Left hindlimb (tissue), 1 donor: ENCODE data around the gene NMNAT2.
A peak's percentile ranks its signal among the peaks of the same experiment; 100 is the strongest.

Source experiments
- DNase-seq: peaks from one replicate; pipeline ENCODE4 v3.0.0-alpha.2; 2018

Gene NMNAT2

DNA sequence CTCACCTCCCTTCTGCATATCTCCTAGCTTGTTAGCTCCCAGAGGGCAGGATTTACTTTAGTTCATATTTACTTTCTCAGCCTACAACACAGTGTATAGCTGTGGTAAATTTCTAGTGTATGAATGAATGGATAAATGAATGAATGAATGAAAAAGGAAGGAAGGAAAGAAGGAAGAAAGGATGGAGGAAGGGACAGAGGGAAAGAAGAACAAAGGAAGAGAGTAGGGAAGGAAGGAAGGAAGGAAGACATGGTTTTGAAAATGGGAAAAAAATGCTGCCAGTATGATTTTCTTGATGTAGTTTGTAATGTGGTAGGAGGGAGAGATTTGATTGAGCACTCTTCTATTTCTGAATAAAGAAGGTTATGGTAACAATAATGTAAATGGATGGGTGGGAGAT, 185.1 kb downstream of the NMNAT2 start:
- no peak for DNase-seq

DNA sequence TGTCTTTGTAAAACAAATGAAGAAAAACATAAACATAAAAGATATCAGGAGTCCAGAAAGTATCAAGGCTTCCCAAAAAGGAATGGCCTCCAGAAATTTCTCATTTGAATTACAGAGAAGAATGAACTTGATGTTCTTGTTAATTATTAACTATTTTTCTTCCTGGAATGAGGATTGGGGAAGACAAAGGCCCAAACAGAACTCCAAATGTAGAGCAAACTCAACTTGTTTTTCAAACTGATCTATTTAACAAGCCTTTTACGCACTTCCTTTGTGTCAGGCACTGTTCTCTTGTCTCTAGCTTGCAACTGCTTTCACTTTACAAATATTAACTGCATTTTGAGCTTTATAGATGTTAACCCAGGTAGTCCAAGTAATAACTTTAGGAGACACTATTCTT, 186.6 kb downstream of the NMNAT2 start:
- DNase-seq, result no peak

GRCh38 chr1:183230413-183230812, 187.8 kb downstream of the NMNAT2 start:
- DNase-seq, result no peak

DNA sequence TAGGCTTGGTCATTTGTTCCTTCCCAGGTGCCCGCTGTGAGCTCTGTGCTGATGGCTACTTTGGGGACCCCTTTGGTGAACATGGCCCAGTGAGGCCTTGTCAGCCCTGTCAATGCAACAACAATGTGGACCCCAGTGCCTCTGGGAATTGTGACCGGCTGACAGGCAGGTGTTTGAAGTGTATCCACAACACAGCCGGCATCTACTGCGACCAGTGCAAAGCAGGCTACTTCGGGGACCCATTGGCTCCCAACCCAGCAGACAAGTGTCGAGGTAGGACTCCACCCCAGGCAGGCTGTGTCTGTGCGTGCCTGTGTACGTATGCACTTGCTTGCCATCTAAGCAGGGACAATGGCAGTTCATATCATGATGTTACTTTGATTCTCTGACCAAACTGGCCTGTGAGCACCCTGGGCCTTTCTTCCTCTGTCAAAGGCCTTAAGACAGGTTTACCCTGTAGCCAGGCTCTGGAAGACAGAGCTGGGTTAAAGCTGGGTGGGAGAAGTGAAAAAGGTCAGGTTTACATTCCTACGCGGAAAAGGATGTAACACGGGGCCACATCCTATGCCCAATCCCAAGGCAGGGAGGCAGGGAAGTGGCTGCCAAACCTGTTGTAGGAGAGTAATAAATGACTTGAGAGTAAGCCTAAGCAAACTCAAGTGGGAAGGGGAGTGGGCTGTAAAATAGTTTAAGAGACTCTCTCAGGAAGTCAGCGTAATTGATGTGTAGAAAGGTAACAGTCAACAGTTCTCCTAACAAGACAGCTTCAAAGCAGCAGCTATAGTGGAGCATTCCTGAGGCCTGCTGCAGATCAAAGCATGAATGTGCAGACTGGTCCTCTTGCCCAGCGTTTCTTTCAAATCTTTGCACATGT, 189.6 kb downstream of the NMNAT2 start:
- DNase-seq, result no peak

DNA sequence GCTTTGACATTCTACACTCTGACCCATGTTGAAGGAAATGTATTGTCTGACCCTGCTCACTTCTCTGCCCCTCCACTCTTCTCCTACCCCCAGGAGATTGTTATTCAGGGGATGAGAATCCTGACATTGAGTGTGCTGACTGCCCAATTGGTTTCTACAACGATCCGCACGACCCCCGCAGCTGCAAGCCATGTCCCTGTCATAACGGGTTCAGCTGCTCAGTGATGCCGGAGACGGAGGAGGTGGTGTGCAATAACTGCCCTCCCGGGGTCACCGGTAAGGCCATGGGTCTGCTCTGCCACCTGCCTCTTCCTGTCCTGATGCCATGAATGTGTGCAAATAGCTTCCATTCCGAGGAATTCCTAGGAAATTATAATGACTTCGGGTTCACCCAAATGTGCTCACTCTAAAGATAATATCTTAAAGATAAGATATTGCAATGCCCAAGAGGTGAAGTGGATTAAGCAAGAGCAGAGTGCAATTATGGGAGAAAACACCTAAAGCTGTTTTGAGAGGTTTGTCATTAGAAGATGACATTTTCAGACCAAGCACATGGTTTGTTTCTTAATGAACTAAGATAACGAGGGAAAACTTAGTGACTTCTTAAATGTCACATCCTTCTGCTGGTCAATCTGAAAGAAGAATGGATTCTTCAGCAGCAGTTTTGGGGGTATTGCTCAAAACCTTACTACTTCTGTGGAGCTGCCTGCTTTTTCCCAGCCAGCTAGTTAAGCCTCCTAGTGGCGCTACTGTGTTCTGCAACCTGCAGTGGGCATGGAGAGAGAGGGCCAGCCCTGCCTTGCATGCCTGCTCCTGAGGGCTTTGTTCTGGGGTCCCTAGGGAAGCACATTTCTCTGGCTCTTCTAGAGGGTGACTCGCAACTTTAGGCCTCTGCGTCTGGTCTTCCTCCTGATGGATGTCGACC, 190.5 kb downstream of the NMNAT2 start:
- DNase-seq, result no peak

DNA sequence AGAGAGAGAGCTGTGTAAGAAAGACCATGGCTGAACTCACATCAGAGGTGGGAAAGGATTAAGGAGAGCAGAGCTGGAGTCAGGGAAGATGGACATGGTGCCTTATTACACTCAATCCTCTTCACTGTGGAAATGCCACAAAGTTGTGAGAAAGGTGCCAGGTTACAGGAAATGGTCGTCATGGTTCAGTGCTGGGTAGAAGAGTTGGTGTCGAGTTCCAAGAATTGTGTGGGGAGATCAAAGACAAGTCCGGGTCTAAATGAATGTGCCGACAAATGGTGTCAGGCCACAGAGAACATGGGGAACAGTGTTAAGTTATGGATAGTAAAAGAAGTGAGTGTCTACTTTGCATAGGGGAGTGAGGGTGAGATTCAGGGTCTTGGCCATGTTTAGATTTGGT, 191.2 kb downstream of the NMNAT2 start:
- no peak for DNase-seq

- DNase-seq, result no peak
These were observed 191.8 kb downstream of the NMNAT2 start for GRCh38 chr1:183226361-183226760.

DNA sequence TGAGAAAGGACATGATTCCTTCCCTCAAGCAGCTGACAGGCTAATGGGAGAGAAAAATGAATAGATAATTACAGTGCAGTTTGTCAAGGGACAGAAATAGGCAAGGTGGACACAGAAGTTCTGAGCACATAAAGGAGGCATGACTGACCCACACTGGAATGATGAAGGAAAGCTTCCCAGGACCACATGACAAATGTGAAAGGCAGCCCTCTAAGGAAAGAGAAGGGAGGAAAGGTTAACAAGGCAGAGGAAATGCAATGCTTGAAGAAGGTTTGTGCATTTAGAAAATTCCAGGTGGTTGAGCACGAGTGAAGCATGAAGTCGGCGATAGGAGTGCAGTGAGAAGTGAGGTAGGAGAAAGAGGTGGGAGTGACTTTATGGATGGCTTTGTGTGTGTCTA, 194.7 kb downstream of the NMNAT2 start:
- DNase-seq, result no peak

DNA sequence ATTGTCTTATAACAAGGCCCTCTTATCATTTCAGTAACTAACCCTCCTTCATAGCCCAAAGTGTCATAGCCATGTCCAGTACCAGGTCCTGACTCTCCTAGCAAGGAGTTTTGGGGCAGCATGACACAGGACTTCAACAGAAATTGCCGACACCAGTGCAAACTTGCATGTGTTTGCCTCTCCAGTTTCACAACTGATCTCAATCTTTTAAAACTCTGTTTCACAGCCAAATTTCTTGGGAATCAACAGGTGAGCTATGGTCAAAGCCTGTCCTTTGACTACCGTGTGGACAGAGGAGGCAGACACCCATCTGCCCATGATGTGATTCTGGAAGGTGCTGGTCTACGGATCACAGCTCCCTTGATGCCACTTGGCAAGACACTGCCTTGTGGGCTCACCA, 195.3 kb downstream of the NMNAT2 start:
- no peak for DNase-seq

- DNase-seq, result no peak
These were observed 198.6 kb downstream of the NMNAT2 start for GRCh38 chr1:183219616-183220009.

- DNase-seq, result peak; percentile 45
These were observed 199.1 kb downstream of the NMNAT2 start for GRCh38 chr1:183218971-183219615.

- peak; percentile 68 for DNase-seq
These were observed 200.1 kb downstream of the NMNAT2 start for GRCh38 chr1:183218027-183218618.

DNA sequence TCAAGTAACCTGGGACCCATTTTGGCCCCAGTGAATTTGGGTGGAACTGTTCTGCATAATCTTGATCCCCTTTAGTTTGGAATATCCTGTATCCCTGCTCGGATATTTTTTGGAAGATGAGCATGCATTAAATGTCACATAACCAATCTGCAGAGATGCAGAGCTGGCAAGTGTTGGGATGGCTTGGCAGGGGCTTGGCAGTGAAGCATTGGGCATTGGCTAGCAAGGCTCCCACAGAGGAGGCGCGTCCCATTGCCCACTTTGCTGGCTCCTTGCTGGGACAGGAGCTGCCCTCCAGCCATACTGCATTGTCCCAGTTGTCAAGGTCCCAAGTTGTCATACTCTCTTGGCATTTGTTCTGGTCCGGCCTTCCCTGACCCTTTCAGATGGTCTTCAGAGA, 202.2 kb downstream of the NMNAT2 start:
- DNase-seq, result no peak

- no peak for DNase-seq
These were observed 203.0 kb downstream of the NMNAT2 start for GRCh38 chr1:183215076-183215720.

DNA sequence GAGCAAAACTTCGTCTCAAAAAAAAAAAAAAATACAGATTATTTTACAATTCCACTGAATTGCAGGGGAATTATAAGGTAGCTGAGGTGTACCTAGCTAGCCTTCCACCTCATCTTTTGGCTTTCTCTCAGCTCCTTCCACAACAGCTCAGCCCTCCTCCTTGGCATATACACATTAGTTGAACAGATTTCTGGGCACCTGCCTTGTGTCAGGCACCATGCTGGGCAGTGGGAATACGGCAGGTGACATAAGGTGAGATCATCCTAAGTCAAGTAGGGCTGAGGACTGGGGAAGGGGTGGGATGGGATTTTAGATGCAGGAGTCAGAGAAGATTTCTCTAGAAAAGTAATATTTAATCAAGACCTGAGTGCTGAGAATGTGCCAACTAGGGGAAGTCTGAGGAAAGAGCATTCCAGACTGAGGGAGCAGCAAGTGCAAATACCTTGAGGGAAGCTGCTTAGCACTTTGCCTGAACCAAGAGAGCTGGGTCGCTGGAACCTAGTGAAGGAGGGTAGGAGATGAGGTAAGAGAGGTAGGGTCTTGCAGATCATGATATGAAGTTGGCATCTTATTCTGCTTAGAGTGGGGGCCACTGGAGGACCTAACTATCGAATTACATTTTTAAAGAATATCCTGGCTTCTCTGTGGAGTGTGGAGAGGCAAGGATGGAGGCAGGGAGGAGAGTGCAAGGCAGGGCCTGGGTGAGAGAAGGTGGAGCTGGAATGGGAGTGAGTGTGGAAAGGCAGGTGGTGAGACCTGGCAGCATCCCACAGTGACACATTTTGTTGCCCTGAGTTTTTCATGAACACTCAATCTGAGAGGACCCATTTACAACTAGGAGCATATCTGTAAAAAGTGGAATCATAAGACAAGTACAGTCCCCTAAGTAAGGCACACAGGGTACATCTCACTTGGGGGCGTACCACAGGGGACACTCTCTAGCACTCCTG, 203.9 kb downstream of the NMNAT2 start:
- no peak for DNase-seq

DNA sequence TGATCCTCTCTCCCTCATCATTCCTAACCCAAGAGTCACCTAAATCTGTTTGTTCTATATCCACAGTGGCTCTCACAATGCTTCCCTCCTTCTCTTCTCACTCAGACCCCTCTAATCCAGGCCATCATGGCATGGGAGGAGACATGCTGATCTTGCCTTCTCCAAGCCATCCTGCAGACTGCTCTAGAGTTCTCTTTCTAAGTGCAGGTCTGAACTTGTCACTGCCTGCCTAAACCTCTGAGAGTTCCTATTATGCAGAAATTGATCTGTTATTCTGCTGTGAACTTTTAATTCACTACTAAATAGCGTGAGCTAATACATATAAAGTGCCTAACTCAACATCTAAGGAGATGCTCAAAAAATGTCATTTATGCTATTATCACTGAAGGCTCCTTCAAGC, 205.3 kb downstream of the NMNAT2 start:
- DNase-seq, result no peak

DNA sequence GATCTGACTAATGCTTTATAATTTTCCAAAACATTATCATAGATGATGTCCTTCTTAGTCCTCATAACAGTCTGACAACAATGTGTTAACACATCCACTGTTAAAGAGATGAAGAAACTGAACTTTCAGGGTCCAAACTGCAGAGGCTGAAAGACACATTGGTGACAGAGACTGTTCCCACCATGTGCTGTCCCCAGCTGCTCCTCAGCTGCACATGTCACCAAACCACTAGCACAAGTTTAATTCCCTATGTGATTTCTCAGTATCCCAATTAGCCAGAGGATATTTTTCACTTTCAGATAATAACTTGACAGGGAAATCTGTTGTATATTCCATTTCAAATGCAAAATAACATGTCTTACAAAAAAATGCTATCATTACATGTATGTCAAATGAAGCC, 207.5 kb downstream of the NMNAT2 start:
- DNase-seq, result no peak

- no peak for DNase-seq
These were observed 208.5 kb downstream of the NMNAT2 start for GRCh38 chr1:183209533-183210158.

DNA sequence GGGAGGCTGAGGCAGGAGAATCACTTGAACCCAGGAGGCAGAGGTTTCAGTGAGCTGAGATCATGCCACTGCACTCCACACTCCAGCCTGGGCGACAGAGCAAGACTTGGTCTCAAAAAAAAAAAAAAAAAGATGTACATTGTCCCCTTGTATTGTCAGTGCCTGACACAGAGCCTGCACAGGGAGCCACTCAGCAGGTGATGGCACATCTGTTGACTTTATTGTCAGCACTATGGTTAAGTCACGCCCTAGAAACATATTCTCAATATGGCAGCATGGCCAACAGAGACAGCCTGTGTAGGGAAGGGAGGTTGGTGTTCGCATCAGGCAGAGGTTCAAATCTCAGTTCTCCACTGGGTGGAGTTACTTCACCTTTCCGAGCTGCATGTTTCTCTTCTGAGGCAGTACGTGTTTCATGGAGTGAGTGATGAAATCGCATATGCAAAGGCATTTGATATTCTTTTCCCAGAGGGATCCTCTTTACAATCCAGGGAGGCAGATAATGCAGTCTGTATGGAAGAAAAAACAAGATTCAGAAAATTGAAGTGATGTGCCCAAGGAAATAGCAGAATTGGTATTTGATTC, 211.6 kb downstream of the NMNAT2 start:
- DNase-seq, result no peak

DNA sequence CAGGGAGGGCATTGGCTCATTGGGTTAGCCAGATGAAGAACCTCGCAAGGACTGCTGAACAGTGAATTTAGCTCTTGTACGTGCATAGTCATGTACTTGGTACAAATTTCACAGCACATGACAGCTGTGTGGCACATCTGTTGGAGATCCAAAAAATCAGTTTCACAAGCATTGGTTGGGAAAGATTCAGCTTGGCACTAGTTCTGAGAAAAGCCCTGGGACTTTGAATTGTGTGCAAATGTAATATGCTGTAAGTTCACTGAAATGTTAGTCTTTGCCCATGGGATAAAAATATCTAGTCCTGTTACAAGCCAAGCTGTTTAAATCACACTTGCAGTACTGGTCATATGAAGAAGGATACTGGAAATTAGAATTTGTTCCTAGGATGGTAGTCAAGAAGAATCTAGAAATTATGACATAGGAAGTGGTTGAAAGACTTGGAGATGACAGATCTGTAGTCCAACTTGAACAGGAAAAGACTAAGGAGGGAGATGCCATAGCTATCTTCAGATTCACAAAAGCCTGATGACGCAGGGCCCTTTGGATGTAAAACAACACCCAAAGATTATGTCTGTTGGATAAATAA, 212.9 kb downstream of the NMNAT2 start:
- DNase-seq, result peak; percentile 59
